SU-DHL-6 (cell line): ENCODE measurements around the gene CHRM3.

Experiments used
- H2AFZ ChIP-seq: fragments of 200-600 bp; sonication (generic); 2 replicates; pipeline ENCODE4 v1.6.1; 2014; ENCODE audit warnings: low read depth, mild to moderate bottlenecking, moderate library complexity, mixed read lengths, antibody characterized with exemption, low read length; ENCODE audit not compliant: severe bottlenecking
- H3F3A ChIP-seq: fragments of 200-600 bp; shearing (Covaris generic); 2 replicates; pipeline ENCODE4 v1.6.0; 2016; ENCODE audit warnings: antibody characterized with exemption, mild to moderate bottlenecking; ENCODE audit not compliant: insufficient read depth
- H3K27ac ChIP-seq: fragments of 200-600 bp; sonication (generic); 2 replicates; pipeline ENCODE4 v1.5.1; 2016; ENCODE audit warnings: low read depth, mild to moderate bottlenecking, low read length, moderate library complexity, mixed read lengths
- H3K27me3 ChIP-seq: fragments of 200-600 bp; sonication (generic), shearing (Covaris generic); 2 replicates; pipeline ENCODE4 v1.6.0; 2014; ENCODE audit warnings: mild to moderate bottlenecking, low read length
- H3K36me3 ChIP-seq: fragments of 200-600 bp; sonication (generic); 2 replicates; pipeline ENCODE4 v1.6.1; 2014; ENCODE audit warnings: mild to moderate bottlenecking, low read length, mixed read lengths
- H3K4me2 ChIP-seq: fragments of 300-600, 200-600 bp; shearing (Covaris generic), sonication (generic); 2 replicates; pipeline ENCODE4 v1.6.0; 2014; ENCODE audit warnings: low read length, low read depth, mild to moderate bottlenecking; ENCODE audit not compliant: poor library complexity, severe bottlenecking
- H3K4me3 ChIP-seq: fragments of 200-600 bp; sonication (generic); 2 replicates; pipeline ENCODE4 v1.5.1; 2014; ENCODE audit warnings: antibody characterized with exemption, low read length, mild to moderate bottlenecking, mixed read lengths; ENCODE audit not compliant: insufficient read depth, poor library complexity, severe bottlenecking
- H3K79me2 ChIP-seq: fragments of 200-600 bp; sonication (generic); 2 replicates; pipeline ENCODE4 v1.6.1; 2014; ENCODE audit warnings: mild to moderate bottlenecking, low read length, moderate library complexity; ENCODE audit not compliant: insufficient read depth
- H3K9ac ChIP-seq: fragments of 200-600 bp; sonication (generic); 2 replicates; pipeline ENCODE4 v1.7.0; 2014; ENCODE audit warnings: mild to moderate bottlenecking, low read length
- H3K9me2 ChIP-seq: fragments of 200-600 bp; sonication (generic); replicated peaks from 2 replicates; pipeline ENCODE4 v1.6.1; 2014; ENCODE audit warnings: low read length; ENCODE audit not compliant: insufficient read depth
- H3K9me3 ChIP-seq: fragments of 200-600 bp; sonication (generic); 2 replicates; pipeline ENCODE4 v1.6.1; 2014; ENCODE audit warnings: low read length, mixed read lengths; ENCODE audit not compliant: insufficient read depth
- H4K20me1 ChIP-seq: fragments of 200-600 bp; sonication (generic); 2 replicates; pipeline ENCODE4 v1.6.1; 2014; ENCODE audit warnings: low read depth, mild to moderate bottlenecking, antibody characterized with exemption, low read length, moderate library complexity, mixed read lengths
- CTCF ChIP-seq: fragments of 200-600 bp; sonication (generic); IDR thresholded peaks from one replicate; pipeline ENCODE4 v1.5.1; 2017; ENCODE audit warnings: antibody characterized with exemption, mild to moderate bottlenecking, low read length, moderate library complexity; ENCODE audit not compliant: insufficient read depth, poor library complexity, severe bottlenecking
- EZH2phosphoT487 ChIP-seq: fragments of 200-600 bp; sonication (generic), shearing (Covaris generic); conservative IDR thresholded peaks from 2 replicates; pipeline ENCODE4 v1.6.1; 2018; ENCODE audit warnings: mild to moderate bottlenecking, antibody characterized with exemption, low read length, moderate library complexity, mixed read lengths

CHRM3 gene

DNA sequence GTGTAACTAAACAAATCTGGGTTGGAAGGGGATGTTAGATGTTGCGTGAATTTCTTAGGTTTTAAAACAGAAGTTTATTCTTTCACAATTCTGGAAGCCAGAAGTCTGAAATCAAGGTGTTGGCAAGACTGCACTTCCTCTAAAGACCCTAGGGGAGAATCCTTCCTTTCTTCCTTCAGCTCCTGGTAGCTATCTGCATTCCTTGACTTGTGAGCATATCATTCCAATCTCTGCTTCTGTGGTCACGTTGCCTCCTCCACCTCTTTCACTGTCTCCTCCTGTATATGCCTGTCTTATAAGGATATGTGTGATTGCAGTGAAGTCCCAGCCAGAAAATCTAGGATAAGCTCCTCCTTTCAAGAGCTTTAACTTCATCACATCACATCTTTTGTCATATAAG is 7.7 kb downstream of the CHRM3 start:
- Histone ChIP-seq H3K27ac (no peak overlapping the region), H3K9me3 (no peaks in the 10 kb centered on the region), H4K20me1 (no peaks in the 10 kb centered on the region), H2AFZ (no peak overlapping the region), H3F3A (no peaks in the 10 kb centered on the region), H3K4me2 (no peak overlapping the region), H3K9ac (no peak overlapping the region), H3K79me2 (no peaks in the 10 kb centered on the region), H3K36me3 (no peaks in the 10 kb centered on the region), H3K9me2 (no peaks in the 10 kb centered on the region), H3K4me3 (no peak overlapping the region), H3K27me3 (no peaks in the 10 kb centered on the region)
- TF ChIP-seq CTCF (no peak), EZH2phosphoT487 (no peak)

GRCh38 chr1:239413916-239414315 is 27.5 kb downstream of the CHRM3 start:
- H3F3A ChIP-seq: no peaks in the 10 kb centered on the region
- no peaks in the 10 kb centered on the region for H4K20me1 ChIP-seq
- no peaks in the 10 kb centered on the region for H3K9me2 ChIP-seq
- no peak overlapping the region for H2AFZ ChIP-seq
- no peak overlapping the region for H3K4me3 ChIP-seq
- H3K79me2 ChIP-seq: no peaks in the 10 kb centered on the region
- no peak overlapping the region for H3K4me2 ChIP-seq
- no peaks in the 10 kb centered on the region for H3K36me3 ChIP-seq
- no peaks in the 10 kb centered on the region for H3K27me3 ChIP-seq
- no peak for TF ChIP-seq EZH2phosphoT487
- no peak for TF ChIP-seq CTCF
- H3K9me3 ChIP-seq: no peaks in the 10 kb centered on the region; the same call in 1 of the 2 replicates
- no peak overlapping the region for H3K9ac ChIP-seq
- no peak overlapping the region for H3K27ac ChIP-seq

DNA sequence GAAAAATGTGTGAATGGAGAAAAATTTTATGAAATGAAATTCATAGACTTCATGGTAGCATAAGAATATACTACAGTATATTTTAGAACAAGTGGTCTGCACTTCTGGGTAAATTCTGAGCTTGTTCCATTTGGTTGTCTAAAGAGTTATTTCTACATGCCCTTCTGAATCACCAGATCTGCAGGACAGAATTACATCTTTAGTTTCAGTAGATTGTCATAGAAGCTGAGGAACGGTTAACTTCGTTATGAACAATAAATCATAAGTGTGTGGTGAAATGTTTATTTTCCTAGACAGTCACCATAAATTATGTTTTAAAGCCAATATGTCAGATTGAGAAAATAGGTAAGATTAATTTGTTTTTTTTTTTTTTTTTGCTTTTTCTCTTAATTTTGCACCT is 30.9 kb downstream of the CHRM3 start:
- Histone ChIP-seq H3K4me3 (no peak overlapping the region), H3K79me2 (no peaks in the 10 kb centered on the region), H3K27ac (no peak overlapping the region), H3K27me3 (no peaks in the 10 kb centered on the region), H3K36me3 (no peaks in the 10 kb centered on the region), H3K9ac (no peak overlapping the region), H3F3A (no peaks in the 10 kb centered on the region), H3K4me2 (no peak overlapping the region), H4K20me1 (no peaks in the 10 kb centered on the region), H2AFZ (no peak overlapping the region), H3K9me2 (no peaks in the 10 kb centered on the region), H3K9me3 (no peaks in the 10 kb centered on the region; the same call in 1 of the 2 replicates)
- TF ChIP-seq EZH2phosphoT487 (no peak), CTCF (no peak)
